HG03469 (cell line): Measurements from ENCODE around the gene PYCR2.
A peak's percentile ranks its signal among the peaks of the same experiment; 100 is the strongest.
"Not testable (repeated sequence)": the region's sequence is repeated elsewhere in the genome, so short reads cannot be mapped to it uniquely, and the experiment has no call there.

Experiments used
- ATAC-seq: cut with Tn5 transposase; IDR thresholded peaks from one replicate; pipeline ENCODE4 v1.9.1; 2021; ENCODE audit warnings: mild to moderate bottlenecking, moderate library complexity, moderate number of reproducible peaks; ENCODE audit not compliant: unreplicated experiment

PYCR2 gene

GRCh38 chr1:225943582-225943981 lies 19.5 kb upstream of the PYCR2 start:
- no peak for ATAC-seq

GRCh38 chr1:225942574-225942973 lies 18.5 kb upstream of the PYCR2 start:
- peak; percentile 39 for ATAC-seq

GRCh38 chr1:225941942-225942222 lies 17.8 kb upstream of the PYCR2 start:
- ATAC-seq, result no peak

- no peak for ATAC-seq
Measured at GRCh38 chr1:225941187-225941941, 17.3 kb upstream of the PYCR2 start, which contains the start of gene LEFTY2. LEFTY2 (minus strand) TSS chr1:225941220; CDS start chr1:225941140, 80 bp downstream.

- ATAC-seq, result no peak
Measured at GRCh38 chr1:225940385-225941151, 16.5 kb upstream of the PYCR2 start.

- ATAC-seq, result not testable (repeated sequence)
Measured at GRCh38 chr1:225939939-225940310, 15.9 kb upstream of the PYCR2 start.

- ATAC-seq, result not testable (repeated sequence)
Measured at GRCh38 chr1:225939097-225939938, 15.3 kb upstream of the PYCR2 start.

- no peak for ATAC-seq
Measured at GRCh38 chr1:225937048-225937968, 13.3 kb upstream of the PYCR2 start.

GRCh38 chr1:225936523-225936922 lies 12.5 kb upstream of the PYCR2 start:
- no peak for ATAC-seq

- ATAC-seq, result not testable (repeated sequence)
Measured at GRCh38 chr1:225936086-225936485, 12.0 kb upstream of the PYCR2 start.

GRCh38 chr1:225934711-225935110 lies 10.7 kb upstream of the PYCR2 start:
- ATAC-seq, result no peak

GRCh38 chr1:225933072-225933471 lies 9.0 kb upstream of the PYCR2 start:
- ATAC-seq, result no peak

- ATAC-seq, result no peak
Measured at GRCh38 chr1:225931270-225932136, 7.5 kb upstream of the PYCR2 start.

- ATAC-seq, result no peak
Measured at GRCh38 chr1:225930566-225930965, 6.5 kb upstream of the PYCR2 start.

GRCh38 chr1:225929462-225929861 lies 5.4 kb upstream of the PYCR2 start:
- ATAC-seq, result not testable (repeated sequence)

- no peak for ATAC-seq
Measured at GRCh38 chr1:225928186-225929175, 4.4 kb upstream of the PYCR2 start.

- no peak for ATAC-seq
Measured at GRCh38 chr1:225926551-225927113, 2.6 kb upstream of the PYCR2 start.

GRCh38 chr1:225923381-225923691 lies 714 bp downstream of the PYCR2 start:
- no peak for ATAC-seq
